Testis (tissue), 2 donors: Measurements from ENCODE around the gene GLS2.

Experiments
- CTCF ChIP-seq, 3 experiments: fragments of 450-650 bp in 2 of 3; fragments of 200-600 bp in 1 of 3; sonication (generic) in 1 of 3; IDR thresholded peaks; one replicate each; pipeline ENCODE4 v1.5.1; 2016 to 2019; ENCODE audit warnings: antibody characterized with exemption in 3 of 3, mild to moderate bottlenecking in 2 of 3, moderate library complexity in 1 of 3
- POLR2A ChIP-seq: fragments of 450-650 bp; IDR thresholded peaks from one replicate; pipeline ENCODE4 v1.6.1; 2017; ENCODE audit warnings: antibody characterized with exemption, mild to moderate bottlenecking, moderate library complexity

GRCh38 chr12:56451147-56451546, 36.8 kb downstream of the GLS2 start:
- TF ChIP-seq CTCF (IDR thresholded peaks at IDR 0.05) (no peak), POLR2A (no peak)
